Hindlimb muscle (tissue), 1 donor: ENCODE data around the gene PWWP2B. TPM values are rescaled to one million over a fixed set of nuclear protein-coding genes. Genes with fewer than 3 reads are reported as not detected.
"Not testable (repeated sequence)": the region's sequence is repeated elsewhere in the genome, so short reads cannot be mapped to it uniquely, and the experiment has no call there.

Experiments
- DNase-seq: peaks from one replicate; pipeline ENCODE4 v3.0.0-alpha.2; 2013
- polyA plus RNA-seq: library from polyadenylated mRNA; unstranded; fragments of 120-200 nt; gene quantifications from one replicate; pipeline ENCODE4 v1.2.1, GENCODE V29; 2013; ENCODE audit not compliant: insufficient read length

The PWWP2B gene
- polyA plus RNA-seq, 1 donor: 19.9 TPM

- DNase-seq: no peak
Observed at GRCh38 chr10:132434405-132435005, 37.5 kb downstream of the PWWP2B start.

- DNase-seq: not testable (repeated sequence)
Observed at GRCh38 chr10:132435320-132435719, 38.3 kb downstream of the PWWP2B start.

GRCh38 chr10:132436096-132436495 is 39.1 kb downstream of the PWWP2B start:
- DNase-seq: not testable (repeated sequence)

- DNase-seq: no peak
Observed at GRCh38 chr10:132436861-132437410, 39.9 kb downstream of the PWWP2B start.

- DNase-seq: no peak
Observed at GRCh38 chr10:132437541-132437950, 40.5 kb downstream of the PWWP2B start.

- no peak for DNase-seq
Observed at GRCh38 chr10:132438091-132439024, 41.4 kb downstream of the PWWP2B start.

GRCh38 chr10:132439025-132439388 is 42.0 kb downstream of the PWWP2B start:
- no peak for DNase-seq

GRCh38 chr10:132439424-132440163 is 42.6 kb downstream of the PWWP2B start:
- DNase-seq: no peak

GRCh38 chr10:132440791-132441565 is 44.0 kb downstream of the PWWP2B start:
- DNase-seq: no peak

- no peak for DNase-seq
Observed at GRCh38 chr10:132441818-132442524, 45.0 kb downstream of the PWWP2B start.

- no peak for DNase-seq
Observed at GRCh38 chr10:132442636-132443035, 45.6 kb downstream of the PWWP2B start.

GRCh38 chr10:132443605-132443982 is 46.6 kb downstream of the PWWP2B start:
- no peak for DNase-seq

- no peak for DNase-seq
Observed at GRCh38 chr10:132443983-132444876, 47.2 kb downstream of the PWWP2B start.

- DNase-seq: no peak
Observed at GRCh38 chr10:132444877-132445351, 47.9 kb downstream of the PWWP2B start.

GRCh38 chr10:132445516-132446194 is 48.7 kb downstream of the PWWP2B start:
- DNase-seq: no peak

GRCh38 chr10:132446195-132446581 is 49.2 kb downstream of the PWWP2B start:
- DNase-seq: no peak

- DNase-seq: no peak
Observed at GRCh38 chr10:132446661-132447445, 49.9 kb downstream of the PWWP2B start.

- no peak for DNase-seq
Observed at GRCh38 chr10:132447446-132448247, 50.6 kb downstream of the PWWP2B start.
